HEK293T (cell line): ENCODE results near the gene CLASP1.

ENCODE experiments used
- CTCF ChIA-PET: fragments of 350-600 bp; formaldehyde crosslinking; extraction: SDS; loops from one replicate; lab custom pipeline; 2021; ENCODE audit warnings: antibody characterized with exemption, inconsistent platforms; lab: Yijun Ruan, JAX
- POLR2A ChIA-PET: fragments of 350-600 bp; formaldehyde crosslinking; extraction: SDS; loops from one replicate; lab custom pipeline; 2020; ENCODE audit warnings: antibody characterized with exemption, inconsistent platforms; lab: Yijun Ruan, JAX
- DNase-seq: peaks from one replicate; pipeline ENCODE4 v3.0.0; 2012; ENCODE audit warnings: mixed read lengths; ENCODE audit errors: extremely low spot score
- ARNT ChIP-seq: fragments of 450-650 bp; IDR thresholded peaks from 2 replicates; pipeline ENCODE4 v1.6.1; 2017; ENCODE audit warnings: mild to moderate bottlenecking
- BHLHE40 ChIP-seq: fragments of 450-650 bp; IDR thresholded peaks from 2 replicates; pipeline ENCODE4 v1.6.1; 2016; ENCODE audit warnings: mild to moderate bottlenecking, moderate library complexity, borderline replicate concordance
- CTBP1 ChIP-seq: fragments of 450-650 bp; IDR thresholded peaks from 2 replicates; pipeline ENCODE4 v1.6.1; 2016; ENCODE audit warnings: borderline replicate concordance
- ELF4 ChIP-seq: fragments of 450-650 bp; IDR thresholded peaks from 2 replicates; pipeline ENCODE4 v1.6.1; 2017; ENCODE audit warnings: antibody characterized with exemption
- FOXA1 ChIP-seq: fragments of 450-650 bp; IDR thresholded peaks from 2 replicates; pipeline ENCODE4 v1.6.1; 2016; ENCODE audit warnings: mild to moderate bottlenecking
- FOXK2 ChIP-seq: fragments of 450-650 bp; IDR thresholded peaks from 2 replicates; pipeline ENCODE4 v1.6.1; 2016; ENCODE audit warnings: mild to moderate bottlenecking
- FOXM1 ChIP-seq: fragments of 450-650 bp; IDR thresholded peaks from 2 replicates; pipeline ENCODE4 v1.6.1; 2017; ENCODE audit warnings: mild to moderate bottlenecking, borderline replicate concordance
- HDGF ChIP-seq: fragments of 450-650 bp; IDR thresholded peaks from 2 replicates; pipeline ENCODE4 v1.6.1; 2017; ENCODE audit warnings: antibody characterized with exemption, borderline replicate concordance
- L3MBTL2 ChIP-seq: fragments of 450-650 bp; conservative IDR thresholded peaks from 2 replicates; pipeline ENCODE4 v1.6.1; 2016; ENCODE audit warnings: mild to moderate bottlenecking
- LEF1 ChIP-seq: fragments of 450-650 bp; IDR thresholded peaks from 2 replicates; pipeline ENCODE4 v1.6.1; 2017; ENCODE audit warnings: mild to moderate bottlenecking, borderline replicate concordance
- NFRKB ChIP-seq: fragments of 450-650 bp; IDR thresholded peaks from 2 replicates; pipeline ENCODE4 v1.6.1; 2016; ENCODE audit warnings: mild to moderate bottlenecking, moderate library complexity
- SP1 ChIP-seq: fragments of 450-650 bp; IDR thresholded peaks from 2 replicates; pipeline ENCODE4 v1.6.1; 2017
- SUZ12 ChIP-seq: fragments of 450-650 bp; IDR thresholded peaks from 2 replicates; pipeline ENCODE4 v1.6.1; 2016; ENCODE audit warnings: mild to moderate bottlenecking
- TARDBP ChIP-seq: fragments of 450-650 bp; IDR thresholded peaks from 2 replicates; pipeline ENCODE4 v1.6.1; 2016
- ZNF384 ChIP-seq: fragments of 450-650 bp; IDR thresholded peaks from 2 replicates; pipeline ENCODE4 v1.6.1; 2016
- TF ChIP-seq, protein P1 (sequence below): fragments of 450-650 bp; IDR thresholded peaks from 2 replicates; pipeline ENCODE4 v1.6.1; 2016

The CLASP1 gene

DNA sequence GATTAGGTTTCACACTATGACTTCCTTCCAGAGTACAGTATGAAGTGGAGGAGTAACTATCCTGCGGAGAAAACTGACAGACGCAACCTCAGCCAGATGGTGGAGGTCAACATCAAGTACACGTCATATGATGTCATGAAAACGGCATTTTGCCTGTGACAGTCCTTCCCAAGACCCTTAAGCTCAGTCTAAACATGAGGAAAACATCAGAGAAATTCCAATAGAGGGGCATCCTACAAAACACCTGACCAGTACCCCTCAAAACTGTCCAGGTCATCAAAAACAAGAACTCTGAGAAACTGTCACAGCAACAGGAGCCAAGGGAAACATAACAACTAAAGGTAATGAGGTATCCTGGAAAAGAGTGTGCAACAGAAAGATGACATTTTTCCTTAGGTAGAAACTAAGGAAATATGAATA is 116.9 kb downstream of the CLASP1 start:
- TF ChIP-seq TARDBP = no peak
- TF ChIP-seq, protein P1, sequence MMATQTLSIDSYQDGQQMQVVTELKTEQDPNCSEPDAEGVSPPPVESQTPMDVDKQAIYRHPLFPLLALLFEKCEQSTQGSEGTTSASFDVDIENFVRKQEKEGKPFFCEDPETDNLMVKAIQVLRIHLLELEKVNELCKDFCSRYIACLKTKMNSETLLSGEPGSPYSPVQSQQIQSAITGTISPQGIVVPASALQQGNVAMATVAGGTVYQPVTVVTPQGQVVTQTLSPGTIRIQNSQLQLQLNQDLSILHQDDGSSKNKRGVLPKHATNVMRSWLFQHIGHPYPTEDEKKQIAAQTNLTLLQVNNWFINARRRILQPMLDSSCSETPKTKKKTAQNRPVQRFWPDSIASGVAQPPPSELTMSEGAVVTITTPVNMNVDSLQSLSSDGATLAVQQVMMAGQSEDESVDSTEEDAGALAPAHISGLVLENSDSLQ = peak; percentile 52; the same call in 1 of the 2 replicates
- DNase-seq = peak; percentile 36
- POLR2A ChIA-PET = interaction anchor here (2.6 to 5.5 kb wide), 2 partner anchors 117 to 204 kb away, joined by 22 to 57 read pairs; partner anchors contain the start of genes CLASP1 and NIFK
- CTCF ChIA-PET = interaction anchor here (0.6 to 1.1 kb wide), 2 partner anchors 18 to 35 kb away, joined by 4 to 6 read pairs; no protein-coding TSS in a partner anchor

DNA sequence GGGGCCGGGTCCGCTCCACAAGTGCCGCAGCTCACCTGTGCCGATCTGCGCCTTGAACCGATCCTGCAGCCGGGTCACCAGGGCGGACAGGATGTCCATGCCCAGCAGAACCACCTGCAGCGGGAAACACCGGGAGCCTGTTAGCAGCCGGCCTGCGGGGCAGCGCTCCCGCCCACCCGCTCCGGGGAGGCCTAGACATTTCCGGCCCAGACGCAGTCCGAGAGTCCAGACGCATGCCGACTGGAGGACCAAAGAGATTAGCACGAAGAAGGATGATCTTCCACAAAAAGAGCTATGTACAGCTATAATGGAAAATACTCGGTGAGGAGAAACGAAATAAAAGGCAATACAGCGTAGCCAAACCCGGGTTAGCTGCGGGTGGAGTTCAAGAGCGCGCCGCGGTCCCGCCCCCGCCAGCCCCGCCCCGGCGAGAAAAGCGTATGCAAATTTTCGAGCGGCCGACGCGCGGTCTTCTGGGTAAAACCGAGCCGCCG is 119.0 kb downstream of the CLASP1 start:
- ChIA-PET POLR2A (interaction anchor here (0.6 to 5.5 kb wide), 34 partner anchors 9 to 507 kb away, joined by 3 to 57 read pairs (median 3); partner anchors contain the start of genes CLASP1 and NIFK), CTCF (interaction anchor here (0.6 to 1.3 kb wide), 3 partner anchors 9 to 154 kb away, joined by 3 to 4 read pairs (median 4); partner anchors contain the start of gene CLASP1)
- DNase-seq = peak; percentile 76
- TF ChIP-seq FOXK2 = no peak
- TF ChIP-seq L3MBTL2 = peak; percentile 26; the same call in 1 of the 2 replicates

DNA sequence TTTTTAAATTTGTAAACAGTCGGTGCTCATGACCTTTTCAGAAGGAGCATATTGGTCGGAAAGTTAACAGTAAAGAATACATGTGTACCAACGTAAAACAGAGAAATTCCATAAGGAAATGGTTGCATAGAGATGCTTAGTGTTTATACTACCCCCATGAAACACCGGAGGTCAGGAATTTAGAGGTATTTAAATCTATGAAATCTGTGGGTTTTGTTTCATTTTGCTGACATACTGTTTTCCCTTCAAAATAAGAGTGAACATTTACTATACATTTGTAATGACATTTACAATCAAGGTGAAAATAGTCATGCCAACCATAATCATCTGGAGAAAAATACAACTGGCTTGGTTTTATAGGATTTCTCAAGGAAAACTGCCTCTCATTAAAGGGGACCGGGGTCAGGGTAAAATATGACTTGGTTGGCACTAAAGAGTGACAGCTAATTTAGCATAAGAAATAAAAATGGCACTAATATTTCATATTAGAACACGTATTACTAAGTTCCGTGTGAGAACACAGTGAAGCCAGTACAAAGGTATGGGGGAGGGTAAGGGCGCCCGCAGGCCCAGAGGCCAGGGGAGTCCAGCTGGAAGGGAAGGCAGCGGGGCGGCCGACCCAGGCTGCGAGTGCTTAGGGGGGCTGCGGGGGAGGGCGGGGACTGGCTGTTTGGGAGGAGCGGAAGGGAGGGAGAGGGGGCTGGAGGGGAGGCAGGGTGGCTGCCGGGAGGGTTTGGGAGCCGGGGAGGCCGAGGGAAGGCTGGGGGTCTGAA is 119.6 kb downstream of the CLASP1 start:
- POLR2A ChIA-PET = interaction anchor here (1.0 to 5.5 kb wide), 7 partner anchors 9 to 184 kb away, joined by 3 to 57 read pairs (median 5); partner anchors contain the start of gene CLASP1
- TF ChIP-seq ZNF384 (no peak), FOXM1 (no peak), SUZ12 (no peak), SP1 (no peak)
- CTCF ChIA-PET = interaction anchor here (0.6 to 1.5 kb wide), 3 partner anchors 9 to 195 kb away, joined by 3 to 5 read pairs (median 4); no protein-coding TSS in a partner anchor
- peak; percentile 56 for DNase-seq

DNA sequence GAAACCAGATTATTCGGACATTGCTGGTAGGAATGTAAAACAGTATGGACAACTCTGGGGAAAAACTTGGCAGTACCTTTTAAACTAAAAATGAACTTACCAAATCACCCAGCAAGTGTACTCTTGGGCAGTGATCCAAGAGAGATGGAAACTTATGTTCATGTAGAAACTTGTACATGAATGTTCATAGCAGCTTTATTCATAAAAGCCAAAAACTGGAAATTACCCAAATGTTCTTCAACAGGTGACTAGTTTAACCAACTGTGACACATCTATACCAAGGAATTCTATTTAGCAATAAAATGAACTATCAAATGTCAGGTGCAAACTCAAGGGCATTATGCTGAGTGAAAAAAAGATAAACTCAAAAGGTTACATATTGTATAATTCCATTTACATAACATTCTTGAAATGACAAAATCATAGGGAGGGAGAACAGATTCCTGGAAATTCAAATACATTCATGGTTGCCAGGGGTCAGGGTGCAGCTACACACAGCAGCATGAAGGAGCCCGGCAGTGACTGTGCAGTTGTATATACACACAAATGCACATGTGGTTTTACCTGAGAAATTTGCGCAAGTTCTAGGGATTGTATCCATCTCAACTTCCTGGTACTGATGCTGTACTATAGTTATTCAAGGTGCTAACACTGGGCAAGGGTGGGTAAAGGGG is 122.1 kb downstream of the CLASP1 start:
- no peak for DNase-seq
- POLR2A ChIA-PET = no interaction called here
- no peak for TF ChIP-seq NFRKB
- CTCF ChIA-PET = no interaction called here

DNA sequence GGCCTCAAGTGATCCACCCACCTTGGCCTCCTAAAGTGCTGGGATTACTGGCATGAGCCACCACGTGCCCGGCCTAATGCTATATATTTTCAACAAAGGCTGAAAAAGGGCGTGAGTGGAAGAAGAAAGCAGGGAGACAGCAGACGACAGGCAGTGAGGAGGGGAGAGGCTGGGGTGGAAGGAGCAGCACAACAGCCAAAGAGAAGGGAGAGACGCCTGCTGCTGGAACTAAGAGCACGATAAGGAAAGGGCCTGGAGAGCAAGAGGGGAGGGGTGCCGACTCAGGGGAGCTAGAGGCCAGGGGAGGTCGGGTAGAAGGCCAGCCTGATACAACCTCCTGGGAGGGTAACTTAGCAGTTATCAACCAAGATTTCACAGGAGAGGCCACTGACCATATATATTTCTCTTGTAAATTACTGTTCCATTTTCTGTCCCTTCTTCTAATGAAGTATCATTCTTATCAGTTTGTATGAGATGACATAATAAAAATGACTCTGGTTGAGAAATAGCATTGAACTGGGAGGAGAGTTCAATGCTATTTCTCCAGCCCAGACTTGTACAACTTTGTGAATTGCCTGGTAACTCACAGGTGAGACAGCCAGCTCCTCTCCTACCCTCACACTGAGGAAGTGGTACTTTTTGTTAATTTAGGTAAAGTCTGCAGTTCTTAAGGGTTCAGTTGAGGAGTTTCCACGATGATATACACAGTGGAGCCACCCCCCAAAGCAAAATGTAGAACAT is 124.4 kb downstream of the CLASP1 start:
- no peak for DNase-seq
- CTCF ChIA-PET = no interaction called here
- POLR2A ChIA-PET = no interaction called here

DNA sequence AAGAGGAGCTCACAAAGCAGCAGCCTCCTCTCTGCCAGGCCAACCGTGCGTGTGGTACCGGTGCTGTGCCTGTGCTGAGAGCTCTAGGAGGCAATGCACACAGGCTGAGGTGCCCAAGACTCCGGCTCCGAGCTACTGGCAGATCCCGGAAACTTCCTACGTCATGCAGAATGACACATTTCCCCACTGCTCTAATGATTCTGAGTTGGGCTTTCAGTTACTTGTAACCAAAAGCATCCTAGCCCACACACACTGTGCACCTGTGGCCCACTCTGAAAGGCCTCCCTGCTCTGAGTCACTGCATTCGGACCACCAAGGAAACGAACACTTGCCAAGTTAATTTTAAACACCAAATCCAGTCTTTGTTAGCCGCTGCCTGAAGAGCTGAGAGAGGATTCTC is 127.9 kb downstream of the CLASP1 start:
- CTCF ChIA-PET = interaction anchor here (1.5 kb wide), 1 partner anchor 8 kb away, joined by 4 read pairs; no protein-coding TSS in a partner anchor

More for the DNA sequence above, 124.4 kb downstream of the CLASP1 start:
- TF ChIP-seq, protein P1 = no peak
- TF ChIP-seq FOXA1 (no peak), NFRKB (no peak)

DNA sequence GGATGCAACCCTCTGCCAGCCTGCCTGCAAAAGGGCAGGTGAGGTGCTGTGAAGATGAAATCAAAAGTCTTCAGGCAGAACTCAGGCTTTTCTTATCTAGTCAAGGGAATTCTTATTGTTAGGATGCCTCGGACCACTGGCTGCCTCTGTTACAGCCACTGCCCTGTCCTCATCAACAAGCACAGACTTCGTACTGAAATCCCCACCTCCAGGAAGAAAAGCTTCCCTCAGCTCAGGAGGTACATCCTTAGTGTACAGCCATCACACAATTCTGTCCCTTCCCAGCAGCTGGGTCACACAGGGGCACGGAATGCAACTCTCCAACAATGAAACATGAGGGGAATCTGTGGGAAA is 128.6 kb downstream of the CLASP1 start:
- ChIA-PET CTCF (interaction anchor here (0.7 to 1.5 kb wide), 2 partner anchors 9 to 396 kb away, joined by 3 to 4 read pairs; no protein-coding TSS in a partner anchor), POLR2A (interaction anchor here (1.6 kb wide), 1 partner anchor 10 kb away, joined by 11 read pairs; the partner anchor contains the start of gene RNU4ATAC)
- no peak for DNase-seq
- TF ChIP-seq FOXK2 (no peak), SP1 (no peak), CTBP1 (no peak), HDGF (no peak), ZNF384 (no peak), BHLHE40 (no peak), L3MBTL2 (no peak), LEF1 (no peak), SUZ12 (no peak), TARDBP (no peak), ELF4 (no peak), FOXA1 (no peak), NFRKB (no peak), FOXM1 (no peak), ARNT (no peak)
- TF ChIP-seq, protein P1 = no peak

More for the DNA sequence above, 127.9 kb downstream of the CLASP1 start:
- no peak for DNase-seq
- POLR2A ChIA-PET = interaction anchor here (1.6 kb wide), 1 partner anchor 9 kb away, joined by 11 read pairs; the partner anchor contains the start of gene RNU4ATAC
- TF ChIP-seq, protein P1 = no peak
- TF ChIP-seq ZNF384 (no peak), FOXM1 (no peak), SUZ12 (no peak), LEF1 (no peak), FOXA1 (no peak), ELF4 (no peak)
